ENCODE measurements around the gene AGAP3. TPM values are rescaled to one million over a fixed set of nuclear protein-coding genes. Genes with fewer than 3 reads are reported as not detected.
"Not testable (repeated sequence)": the region's sequence is repeated elsewhere in the genome, so short reads cannot be mapped to it uniquely, and the experiment has no call there.

The AGAP3 gene
- 63.3 and 76.0 TPM in 2 replicates for total RNA-seq (2014; rRNA removed; shearing (Covaris generic))

DNA sequence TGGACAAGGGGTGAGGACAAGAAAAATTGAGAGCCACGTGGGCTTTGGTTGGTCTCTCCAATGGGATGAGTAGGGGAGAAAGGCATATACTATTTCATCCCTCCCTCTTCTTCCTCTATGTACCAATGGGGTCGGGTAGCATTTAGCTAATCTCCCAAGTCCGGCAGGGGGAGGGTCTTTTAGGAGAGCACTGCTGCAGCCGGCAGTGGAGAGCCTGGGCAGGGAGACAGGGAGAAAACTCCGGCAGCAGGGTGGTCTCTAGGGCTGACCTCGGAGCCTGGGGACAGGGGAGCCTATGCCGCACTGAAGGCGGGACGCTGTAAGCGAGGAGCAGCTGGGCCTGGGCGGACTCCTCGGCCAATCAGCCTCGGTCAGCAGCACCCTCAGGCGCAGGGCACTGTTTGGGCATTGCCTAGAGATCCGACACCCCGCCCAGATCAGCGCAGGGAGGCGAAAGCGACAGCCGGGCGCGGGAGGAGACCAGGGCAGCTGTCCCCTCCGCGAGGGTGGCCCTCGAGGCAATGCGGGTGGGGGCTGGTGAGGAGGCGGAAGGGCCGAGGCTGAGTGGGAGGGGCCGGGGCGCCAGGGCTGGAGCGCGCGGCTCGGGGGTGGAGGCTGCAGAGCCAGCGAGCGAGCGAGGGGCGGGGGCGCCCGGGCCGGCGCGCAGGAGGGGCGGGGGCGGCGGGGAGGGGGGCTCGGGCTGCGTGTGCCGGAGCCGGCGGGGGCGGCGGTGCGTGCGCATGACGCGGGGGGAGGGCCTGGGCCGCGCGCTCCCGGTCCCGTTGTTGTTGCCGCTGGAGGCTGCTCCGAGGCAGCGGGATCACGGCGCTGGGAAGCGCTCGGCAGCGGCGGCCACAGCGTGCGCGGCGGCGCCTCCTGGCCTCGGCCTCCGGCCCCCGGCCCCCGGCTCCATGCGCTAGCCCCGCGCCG, at the start of gene AGAP3:
AGAP3 (plus strand) TSS at position 785 of the 930 bp plus-strand sequence. CDS start 267 bp downstream, outside the sequence.
- peak; percentile 99 for DNase-seq
- Histone ChIP-seq H3K27me3 (ENCODE audit: control insufficient read depth, insufficient read depth, low read length) (peaks cover 17% of the 10 kb centered on the region; the same call in 1 of the 2 replicates), H3K4me3 (ENCODE audit: insufficient read depth, low read depth, low read length) (peak within 1 kb of the TSS; percentile 90), H3K36me3 (replicated peaks; ENCODE audit: control insufficient read depth, insufficient read depth, low read length) (no peaks in the 10 kb centered on the region)

DNA sequence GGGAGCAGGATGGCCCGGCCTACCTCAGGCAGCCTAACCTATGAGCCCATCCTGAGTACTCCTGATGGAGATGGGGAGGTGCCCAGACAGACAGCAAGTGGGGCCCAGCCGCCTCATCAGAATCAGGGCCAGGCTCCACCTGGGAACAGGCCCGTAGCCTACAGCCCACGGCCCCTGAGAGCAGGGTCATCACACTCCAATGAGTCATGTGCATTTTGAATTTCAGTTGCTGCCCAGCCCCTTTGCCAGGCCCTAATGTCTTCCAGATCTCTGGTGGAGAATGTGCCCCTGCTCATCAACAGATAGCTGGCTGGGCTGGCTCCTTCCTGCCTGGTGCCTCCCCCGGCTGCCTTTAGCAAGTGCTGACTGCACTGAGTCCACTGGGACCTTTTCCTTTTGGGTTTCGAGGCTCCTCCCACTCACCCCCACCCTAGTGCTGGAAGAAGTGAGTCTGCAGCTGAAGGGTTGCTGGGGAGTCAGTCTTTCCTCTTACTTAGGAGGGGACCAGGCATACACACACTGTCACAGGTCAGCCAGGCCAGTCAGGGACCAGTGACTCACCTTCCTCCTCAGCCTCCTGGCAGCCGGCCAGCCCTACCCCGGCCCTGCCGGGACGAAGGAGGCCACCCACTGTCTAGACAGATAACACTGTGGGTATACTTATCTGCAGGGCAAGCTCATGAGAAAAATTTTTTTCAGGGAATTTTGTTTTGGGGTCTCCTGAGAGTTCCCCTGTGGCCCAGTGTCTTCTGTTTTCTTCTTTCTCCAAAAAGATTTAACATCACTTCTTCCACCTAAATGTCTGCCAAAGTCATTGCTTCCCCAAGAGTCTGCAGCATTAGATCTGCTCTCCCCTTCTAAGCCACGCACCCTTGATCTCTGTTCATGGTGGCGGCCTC, 47.1 kb upstream of the AGAP3 start:
- H3K4me3 ChIP-seq (ENCODE audit: insufficient read depth, low read depth, low read length) = no peak overlapping the region
- H3K27me3 ChIP-seq (ENCODE audit: control insufficient read depth, insufficient read depth, low read length) = no peaks in the 10 kb centered on the region
- no peak for DNase-seq
- no peaks in the 10 kb centered on the region; the same call in none of the 2 replicates for H3K36me3 ChIP-seq (replicated peaks; ENCODE audit: control insufficient read depth, insufficient read depth, low read length)

DNA sequence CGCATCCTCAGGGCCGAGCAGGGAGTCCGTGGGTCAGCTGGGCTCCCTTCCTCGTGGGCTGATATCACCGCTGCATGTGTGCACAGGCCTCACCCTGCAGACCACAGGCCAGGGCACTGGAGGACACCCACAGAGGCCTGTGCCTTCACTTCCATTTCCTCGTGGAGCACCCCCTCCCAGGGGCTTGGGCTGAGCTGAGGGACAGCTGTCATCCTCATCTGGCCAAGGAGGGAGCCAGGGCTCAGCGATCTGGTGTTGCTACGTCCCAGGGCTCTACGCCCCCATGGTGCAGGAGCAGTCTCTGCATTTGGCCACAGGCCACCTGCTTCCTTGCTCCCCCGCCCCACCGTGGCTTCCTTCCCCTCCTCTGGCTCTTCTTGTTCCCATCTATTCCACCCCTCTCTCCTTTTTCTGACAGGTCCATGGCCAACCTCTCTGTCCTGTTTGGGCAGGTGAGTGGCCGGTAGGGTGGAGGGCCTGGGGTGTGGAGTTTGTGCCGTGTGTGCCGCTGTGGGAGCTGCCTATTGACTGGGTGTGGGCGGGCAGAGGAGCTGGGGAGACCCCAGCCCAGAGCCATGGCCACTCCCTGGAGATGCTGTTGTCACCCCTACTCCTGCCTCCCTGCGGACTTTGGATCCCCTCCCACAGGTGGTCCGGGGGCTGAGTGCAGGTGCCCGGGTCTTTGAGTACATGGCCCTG, 46.3 kb upstream of the AGAP3 start:
- Histone ChIP-seq H3K4me3 (ENCODE audit: insufficient read depth, low read depth, low read length) (no peak overlapping the region), H3K36me3 (replicated peaks; ENCODE audit: control insufficient read depth, insufficient read depth, low read length) (no peaks in the 10 kb centered on the region; the same call in none of the 2 replicates)
- DNase-seq = no peak

DNA sequence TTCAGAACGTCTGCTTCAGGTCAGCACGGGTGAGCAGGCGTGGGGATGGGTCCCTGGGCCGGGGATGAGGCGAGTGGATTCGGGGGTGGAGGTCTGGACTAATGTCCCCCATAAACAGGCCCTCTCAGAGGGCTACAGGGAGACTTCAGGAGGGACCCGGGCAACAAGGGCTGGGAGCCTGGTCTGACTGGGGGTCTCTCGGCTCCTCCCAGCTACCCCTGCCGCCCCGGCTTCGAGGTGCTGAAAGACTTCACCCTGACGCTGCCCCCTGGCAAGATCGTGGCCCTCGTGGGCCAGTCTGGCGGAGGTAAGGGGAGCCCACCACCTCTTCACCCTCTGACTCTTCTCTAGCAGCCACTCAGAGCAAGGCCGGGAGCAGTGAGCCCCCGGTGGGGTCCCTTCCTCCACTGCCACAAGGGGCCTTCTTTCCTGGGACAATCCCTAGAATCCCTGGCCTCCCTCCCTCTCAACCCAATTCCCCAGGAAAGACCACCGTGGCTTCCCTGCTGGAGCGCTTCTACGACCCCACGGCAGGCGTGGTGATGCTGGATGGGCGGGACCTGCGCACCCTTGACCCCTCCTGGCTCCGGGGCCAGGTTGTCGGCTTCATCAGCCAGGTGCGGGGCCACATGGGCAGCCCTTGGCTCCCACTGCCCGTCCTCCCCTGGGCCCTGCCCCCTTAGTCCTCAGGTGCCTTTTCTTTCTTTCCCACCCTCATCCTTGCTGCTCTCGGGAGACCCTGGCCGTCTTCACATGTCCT, 45.5 kb upstream of the AGAP3 start:
- Histone ChIP-seq H3K4me3 (ENCODE audit: insufficient read depth, low read depth, low read length) (no peak overlapping the region), H3K27me3 (ENCODE audit: control insufficient read depth, insufficient read depth, low read length) (no peaks in the 10 kb centered on the region), H3K36me3 (replicated peaks; ENCODE audit: control insufficient read depth, insufficient read depth, low read length) (no peaks in the 10 kb centered on the region; the same call in none of the 2 replicates)
- DNase-seq = no peak

More for the DNA sequence above, 46.3 kb upstream of the AGAP3 start:
- H3K27me3 ChIP-seq (ENCODE audit: control insufficient read depth, insufficient read depth, low read length) = no peaks in the 10 kb centered on the region

DNA sequence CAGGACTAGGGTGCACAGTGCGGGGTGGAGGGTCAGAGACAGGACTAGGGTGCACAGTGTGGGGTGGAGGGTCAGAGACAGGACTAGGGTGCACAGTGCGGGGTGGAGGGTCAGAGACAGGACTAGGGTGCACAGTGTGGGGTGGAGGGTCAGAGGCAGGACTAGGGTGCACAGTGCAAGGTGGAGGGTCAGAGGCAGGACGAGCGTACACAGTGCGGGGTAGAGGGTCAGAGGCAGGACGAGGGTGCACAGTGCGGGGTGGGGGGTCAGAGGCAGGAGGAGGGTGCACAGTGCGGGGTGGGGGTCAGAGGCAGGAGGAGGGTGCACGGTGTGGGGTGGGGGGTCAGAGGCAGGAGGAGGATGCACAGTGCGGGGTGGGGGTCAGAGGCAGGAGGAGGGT, 42.8 kb upstream of the AGAP3 start:
- not testable (repeated sequence) for H3K27me3 ChIP-seq (ENCODE audit: control insufficient read depth, insufficient read depth, low read length); H3K36me3 ChIP-seq (replicated peaks; ENCODE audit: control insufficient read depth, insufficient read depth, low read length); H3K4me3 ChIP-seq (ENCODE audit: insufficient read depth, low read depth, low read length); DNase-seq

DNA sequence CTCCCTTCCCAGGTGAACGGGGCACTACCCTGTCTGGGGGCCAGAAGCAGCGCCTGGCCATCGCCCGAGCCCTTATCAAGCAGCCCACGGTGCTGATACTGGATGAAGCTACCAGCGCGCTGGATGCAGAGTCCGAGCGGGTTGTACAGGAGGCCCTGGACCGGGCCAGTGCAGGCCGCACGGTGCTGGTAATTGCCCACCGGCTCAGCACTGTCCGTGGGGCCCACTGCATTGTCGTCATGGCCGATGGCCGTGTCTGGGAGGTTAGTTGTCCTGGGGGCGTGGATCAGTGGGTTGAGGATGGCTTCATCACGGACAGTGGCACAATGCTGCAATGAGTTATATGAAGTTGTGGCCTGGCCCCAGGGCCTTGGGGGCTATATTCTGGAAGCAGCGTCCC, 42.3 kb upstream of the AGAP3 start:
- no peaks in the 10 kb centered on the region; the same call in 1 of the 2 replicates for H3K36me3 ChIP-seq (replicated peaks; ENCODE audit: control insufficient read depth, insufficient read depth, low read length)
- no peaks in the 10 kb centered on the region; the same call in 1 of the 2 replicates for H3K27me3 ChIP-seq (ENCODE audit: control insufficient read depth, insufficient read depth, low read length)
- no peak for DNase-seq
- no peak overlapping the region for H3K4me3 ChIP-seq (ENCODE audit: insufficient read depth, low read depth, low read length)

DNA sequence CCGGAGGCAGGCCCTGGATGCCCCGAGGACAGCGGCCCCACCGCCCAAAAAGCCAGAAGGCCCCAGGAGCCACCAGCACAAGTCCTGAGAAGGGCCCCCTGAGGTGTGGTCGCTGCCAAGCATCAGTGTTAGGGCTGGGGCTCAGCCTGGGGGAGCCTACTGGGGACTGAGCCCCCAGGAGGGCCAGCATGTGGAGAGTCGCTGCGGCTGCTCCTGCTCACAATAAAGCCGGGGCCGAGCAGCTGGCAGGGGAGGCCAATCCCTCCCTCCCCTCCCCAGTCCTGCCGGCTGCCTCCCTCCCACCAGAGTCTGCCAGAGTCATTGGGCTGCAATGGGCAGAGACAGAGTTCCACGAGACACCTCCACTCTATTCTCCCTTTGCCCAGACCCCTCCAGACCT, 41.0 kb upstream of the AGAP3 start:
- Histone ChIP-seq H3K4me3 (ENCODE audit: insufficient read depth, low read depth, low read length) (no peak overlapping the region), H3K36me3 (replicated peaks; ENCODE audit: control insufficient read depth, insufficient read depth, low read length) (no peaks in the 10 kb centered on the region; the same call in 1 of the 2 replicates), H3K27me3 (ENCODE audit: control insufficient read depth, insufficient read depth, low read length) (peaks cover 6% of the 10 kb centered on the region)
- no peak for DNase-seq

DNA sequence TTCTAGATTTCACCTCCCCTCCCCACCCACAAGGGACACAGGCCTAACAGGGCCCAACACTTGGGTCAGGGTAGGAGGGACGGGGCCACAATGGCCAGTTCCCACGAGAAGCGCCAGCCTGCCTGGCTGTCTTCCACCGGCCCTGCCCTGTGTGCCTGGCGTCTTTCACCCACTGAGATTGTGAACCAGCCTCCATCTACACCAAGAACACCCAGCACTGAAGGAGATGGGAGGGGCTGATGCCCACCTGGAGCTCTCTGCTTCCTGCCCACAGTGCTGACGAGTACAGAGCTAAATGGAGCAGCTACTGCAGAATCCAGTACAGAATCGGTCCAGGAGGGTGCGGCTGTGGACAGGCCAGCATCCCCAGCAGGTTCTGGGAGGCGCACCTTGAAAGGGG, 40.3 kb upstream of the AGAP3 start:
- no peaks in the 10 kb centered on the region; the same call in 1 of the 2 replicates for H3K36me3 ChIP-seq (replicated peaks; ENCODE audit: control insufficient read depth, insufficient read depth, low read length)
- no peak overlapping the region for H3K4me3 ChIP-seq (ENCODE audit: insufficient read depth, low read depth, low read length)
- DNase-seq = no peak
- H3K27me3 ChIP-seq (ENCODE audit: control insufficient read depth, insufficient read depth, low read length) = peaks cover 12% of the 10 kb centered on the region

DNA sequence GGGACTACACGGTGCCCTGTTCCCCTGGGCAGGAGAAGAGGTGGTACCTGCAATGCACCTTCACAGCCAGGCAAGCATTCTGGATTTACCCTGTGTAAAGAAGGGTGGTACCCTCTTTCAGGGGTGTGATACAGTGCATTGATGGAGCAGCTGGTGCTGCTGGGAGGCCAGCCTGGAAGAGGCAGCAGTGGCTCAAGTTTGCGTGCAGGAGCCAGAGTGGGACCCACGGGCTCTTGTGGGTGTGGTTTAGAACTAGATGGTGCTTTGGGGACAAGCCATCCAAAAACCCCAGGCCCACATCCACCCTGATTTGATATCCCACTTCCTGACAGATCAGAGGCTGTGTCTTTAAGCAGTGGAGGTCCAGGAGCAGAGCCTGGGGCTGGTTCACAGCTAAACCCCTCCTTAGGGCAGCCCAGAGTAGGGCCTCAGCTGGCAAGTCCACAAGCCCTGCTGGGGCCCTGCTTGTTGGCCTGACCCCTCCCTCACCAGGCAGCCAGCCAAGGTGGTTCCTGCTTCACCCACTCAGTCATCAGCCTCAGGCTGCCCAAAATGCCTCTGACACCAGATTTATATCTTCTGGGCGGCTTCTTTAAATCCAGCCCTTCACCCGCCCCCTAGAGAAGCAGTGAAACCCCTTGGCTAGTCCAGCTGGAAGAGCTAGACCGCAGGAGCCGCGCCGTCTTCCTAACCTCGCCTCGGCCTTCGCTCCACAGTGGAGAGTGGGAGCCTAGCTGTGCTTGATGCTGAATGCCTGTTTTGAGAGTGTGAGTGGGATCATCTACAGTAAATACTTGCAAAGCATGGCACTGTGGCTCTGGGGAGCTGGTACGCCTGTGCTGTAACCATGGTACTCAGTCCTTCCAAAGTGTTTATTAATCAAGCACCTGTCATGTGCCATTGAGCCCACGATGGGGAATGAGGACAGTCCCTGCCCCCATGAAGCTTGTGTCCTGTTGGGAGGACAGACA, 39.4 kb upstream of the AGAP3 start:
- no peak overlapping the region for H3K4me3 ChIP-seq (ENCODE audit: insufficient read depth, low read depth, low read length)
- H3K36me3 ChIP-seq (replicated peaks; ENCODE audit: control insufficient read depth, insufficient read depth, low read length) = no peaks in the 10 kb centered on the region; the same call in 1 of the 2 replicates
- no peak for DNase-seq

DNA sequence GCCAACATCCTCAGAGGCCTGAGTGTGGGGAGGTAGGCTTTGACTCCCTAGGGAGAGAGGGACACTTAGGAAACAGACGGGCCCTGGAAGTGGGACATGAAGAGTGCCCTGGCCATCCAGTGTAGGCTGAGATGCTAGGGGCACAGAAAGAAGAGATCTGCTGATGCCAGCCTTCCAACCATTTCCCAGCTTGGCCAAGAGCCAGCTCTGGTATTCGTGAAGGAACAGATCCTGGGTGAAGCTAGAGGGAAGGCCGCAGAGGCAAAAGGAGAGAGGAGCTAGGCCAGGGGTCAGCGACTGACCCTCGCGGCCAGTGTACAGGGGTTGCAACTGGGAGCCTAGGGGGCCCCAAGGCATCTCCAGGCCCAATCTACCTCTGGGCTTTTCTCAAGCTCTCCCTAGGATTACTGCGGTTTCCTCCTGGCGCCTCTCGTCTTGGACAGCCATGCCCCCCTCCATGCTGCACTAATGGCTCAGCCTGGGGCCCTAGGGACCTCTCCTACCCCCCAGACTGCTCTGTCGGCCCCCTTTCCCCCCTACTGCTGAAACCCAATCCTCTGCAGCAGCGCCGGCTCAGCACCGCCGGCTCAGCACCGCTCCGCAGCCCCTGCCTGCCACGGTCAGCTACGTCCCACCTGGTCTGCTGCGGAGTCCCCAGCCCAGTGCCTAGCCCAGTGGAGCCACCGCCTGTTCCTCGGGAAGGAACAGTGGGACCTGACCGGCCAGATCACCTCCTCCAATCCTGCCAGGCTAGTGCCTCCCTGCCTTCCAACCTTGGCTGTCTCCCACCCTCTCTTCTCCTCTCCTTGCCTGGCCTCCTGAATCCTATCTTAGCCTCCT, 38.1 kb upstream of the AGAP3 start, which contains the start of gene ASIC3:
ASIC3 (plus strand) TSS at position 556 of the 840 bp plus-strand sequence. CDS start 355 bp downstream, outside the sequence.
- Histone ChIP-seq H3K4me3 (ENCODE audit: insufficient read depth, low read depth, low read length) (no peak within 1 kb of the TSS), H3K36me3 (replicated peaks; ENCODE audit: control insufficient read depth, insufficient read depth, low read length) (no peaks in the 10 kb centered on the region), H3K27me3 (ENCODE audit: control insufficient read depth, insufficient read depth, low read length) (peaks cover 18% of the 10 kb centered on the region)
- no peak for DNase-seq

More for the DNA sequence above, 39.4 kb upstream of the AGAP3 start:
- H3K27me3 ChIP-seq (ENCODE audit: control insufficient read depth, insufficient read depth, low read length) = peaks cover 17% of the 10 kb centered on the region

DNA sequence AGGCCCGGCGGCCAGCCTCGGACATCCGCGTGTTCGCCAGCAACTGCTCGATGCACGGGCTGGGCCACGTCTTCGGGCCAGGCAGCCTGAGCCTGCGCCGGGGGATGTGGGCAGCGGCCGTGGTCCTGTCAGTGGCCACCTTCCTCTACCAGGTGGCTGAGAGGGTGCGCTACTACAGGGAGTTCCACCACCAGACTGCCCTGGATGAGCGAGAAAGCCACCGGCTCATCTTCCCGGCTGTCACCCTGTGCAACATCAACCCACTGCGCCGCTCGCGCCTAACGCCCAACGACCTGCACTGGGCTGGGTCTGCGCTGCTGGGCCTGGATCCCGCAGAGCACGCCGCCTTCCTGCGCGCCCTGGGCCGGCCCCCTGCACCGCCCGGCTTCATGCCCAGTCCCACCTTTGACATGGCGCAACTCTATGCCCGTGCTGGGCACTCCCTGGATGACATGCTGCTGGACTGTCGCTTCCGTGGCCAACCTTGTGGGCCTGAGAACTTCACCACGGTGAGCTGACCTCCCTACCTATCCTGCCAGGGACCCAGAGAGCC, 37.3 kb upstream of the AGAP3 start:
- Histone ChIP-seq H3K36me3 (replicated peaks; ENCODE audit: control insufficient read depth, insufficient read depth, low read length) (no peaks in the 10 kb centered on the region), H3K4me3 (ENCODE audit: insufficient read depth, low read depth, low read length) (no peak overlapping the region), H3K27me3 (ENCODE audit: control insufficient read depth, insufficient read depth, low read length) (peaks cover 18% of the 10 kb centered on the region)
- no peak for DNase-seq

Measured in H7 (cell line).